Peyer's patch (tissue), 4 donors: Measurements from ENCODE around the gene MOB3B.

Experiments
- CTCF ChIP-seq, 6 experiments: fragments of 450-650 bp in 4 of 6; fragments of 200-600 bp in 2 of 6; sonication (generic) in 1 of 6; IDR thresholded peaks; one replicate each; pipeline ENCODE4 v1.5.1; 2017 to 2019; ENCODE audit warnings: antibody characterized with exemption in 6 of 6, mild to moderate bottlenecking in 3 of 6, moderate library complexity in 1 of 6
- POLR2A ChIP-seq, 2 donors: fragments of 450-650 bp; IDR thresholded peaks; one replicate each; pipeline ENCODE4 v1.5.1; 2017; ENCODE audit warnings: antibody characterized with exemption in 2 of 2, mild to moderate bottlenecking in 2 of 2, moderate library complexity in 2 of 2

- TF ChIP-seq CTCF (IDR thresholded peaks at IDR 0.05), result no peak
- no peak for TF ChIP-seq POLR2A (IDR thresholded peaks at IDR 0.05)
Measured at GRCh38 chr9:27542508-27542907, 12.9 kb upstream of the MOB3B start.
